RWPE2 (cell line): ENCODE measurements around the gene PCDHGA10.
"Not testable (repeated sequence)": the region's sequence is repeated elsewhere in the genome, so short reads cannot be mapped to it uniquely, and the experiment has no call there.

ENCODE experiments used
- ATAC-seq: fragments of 200-7000 bp; cut with Tn5 transposase; 3 replicates; pipeline ENCODE4 v1.9.1; 2021; ENCODE audit warnings: low read depth
- DNase-seq: peaks from one replicate; pipeline ENCODE4 v3.0.0-alpha.2; 2020; ENCODE audit warnings: low spot score
- H3K27ac ChIP-seq: fragments of 450-650 bp; 2 replicates; pipeline ENCODE4 v1.5.1; 2017; ENCODE audit warnings: mild to moderate bottlenecking; ENCODE audit not compliant: poor library complexity, severe bottlenecking
- H3K27me3 ChIP-seq: fragments of 250-450 bp; sonication (Bioruptor Pico); 2 replicates; pipeline ENCODE4 v1.5.1; 2021; ENCODE audit warnings: mild to moderate bottlenecking, moderate library complexity; ENCODE audit not compliant: insufficient read depth, poor library complexity, severe bottlenecking
- H3K36me3 ChIP-seq: fragments of 250-450 bp; sonication (Bioruptor Pico); 2 replicates; pipeline ENCODE4 v1.5.1; 2020; ENCODE audit warnings: low read depth, mild to moderate bottlenecking, moderate library complexity
- H3K4me1 ChIP-seq: fragments of 250-450 bp; sonication (Bioruptor Pico); 2 replicates; pipeline ENCODE4 v1.5.1; 2021; ENCODE audit warnings: mild to moderate bottlenecking, moderate library complexity; ENCODE audit not compliant: insufficient read depth, poor library complexity, severe bottlenecking
- H3K4me3 ChIP-seq: fragments of 250-450 bp; sonication (Bioruptor Pico); 2 replicates; pipeline ENCODE4 v1.5.1; 2021; ENCODE audit warnings: mild to moderate bottlenecking, moderate library complexity; ENCODE audit not compliant: severe bottlenecking
- H3K9me3 ChIP-seq: fragments of 250-450 bp; sonication (Bioruptor Pico); 2 replicates; pipeline ENCODE4 v1.5.1; 2021; ENCODE audit warnings: mild to moderate bottlenecking, moderate library complexity; ENCODE audit not compliant: severe bottlenecking
- CTCF ChIP-seq: fragments of 450-650 bp; IDR thresholded peaks from one replicate; pipeline ENCODE4 v1.5.1; 2017; ENCODE audit warnings: mild to moderate bottlenecking, moderate library complexity; ENCODE audit not compliant: poor library complexity, severe bottlenecking

Gene PCDHGA10

GRCh38 chr5:141430332-141431113 lies 17.7 kb downstream of the PCDHGA10 start, which contains the start of gene PCDHGA12:
Gene PCDHGA12, plus strand, starts transcription at chr5:141430507. Its CDS starts 253 bp downstream, at chr5:141430760.
- ATAC-seq = peak; percentile 86
- Histone ChIP-seq H3K4me3 (peak within 1 kb of the TSS; percentile 17), H3K27ac (no peak within 1 kb of the TSS)

DNA sequence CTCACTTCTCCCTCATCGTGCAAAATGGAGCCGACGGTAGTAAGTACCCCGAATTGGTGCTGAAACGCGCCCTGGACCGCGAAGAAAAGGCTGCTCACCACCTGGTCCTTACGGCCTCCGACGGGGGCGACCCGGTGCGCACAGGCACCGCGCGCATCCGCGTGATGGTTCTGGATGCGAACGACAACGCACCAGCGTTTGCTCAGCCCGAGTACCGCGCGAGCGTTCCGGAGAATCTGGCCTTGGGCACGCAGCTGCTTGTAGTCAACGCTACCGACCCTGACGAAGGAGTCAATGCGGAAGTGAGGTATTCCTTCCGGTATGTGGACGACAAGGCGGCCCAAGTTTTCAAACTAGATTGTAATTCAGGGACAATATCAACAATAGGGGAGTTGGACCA lies 18.5 kb downstream of the PCDHGA10 start:
- no peaks in the 10 kb centered on the region for H3K36me3 ChIP-seq
- H3K4me1 ChIP-seq = no peaks in the 10 kb centered on the region
- DNase-seq = no peak
- peaks cover 13% of the 10 kb centered on the region for H3K27me3 ChIP-seq
- ATAC-seq = no peak
- no peak overlapping the region for H3K4me3 ChIP-seq
- peaks cover 40% of the 10 kb centered on the region for H3K9me3 ChIP-seq
- no peak overlapping the region for H3K27ac ChIP-seq
- TF ChIP-seq CTCF = no peak

More at GRCh38 chr5:141430332-141431113, 17.7 kb downstream of the PCDHGA10 start, which contains the start of gene PCDHGA12:
- TF ChIP-seq CTCF = peak; percentile 81
- no peak for DNase-seq
- Histone ChIP-seq H3K4me1 (no peaks in the 10 kb centered on the region), H3K36me3 (no peaks in the 10 kb centered on the region), H3K27me3 (peaks cover 13% of the 10 kb centered on the region), H3K9me3 (peaks cover 45% of the 10 kb centered on the region)

DNA sequence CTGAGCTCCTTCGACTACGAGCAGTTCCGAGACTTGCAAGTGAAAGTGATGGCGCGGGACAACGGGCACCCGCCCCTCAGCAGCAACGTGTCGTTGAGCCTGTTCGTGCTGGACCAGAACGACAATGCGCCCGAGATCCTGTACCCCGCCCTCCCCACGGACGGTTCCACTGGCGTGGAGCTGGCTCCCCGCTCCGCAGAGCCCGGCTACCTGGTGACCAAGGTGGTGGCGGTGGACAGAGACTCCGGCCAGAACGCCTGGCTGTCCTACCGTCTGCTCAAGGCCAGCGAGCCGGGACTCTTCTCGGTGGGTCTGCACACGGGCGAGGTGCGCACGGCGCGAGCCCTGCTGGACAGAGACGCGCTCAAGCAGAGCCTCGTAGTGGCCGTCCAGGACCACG lies 19.5 kb downstream of the PCDHGA10 start:
- not testable (repeated sequence) for H3K36me3 ChIP-seq, DNase-seq, H3K4me1 ChIP-seq, H3K27me3 ChIP-seq, H3K27ac ChIP-seq, ATAC-seq, H3K4me3 ChIP-seq
- H3K9me3 ChIP-seq = peaks cover 36% of the 10 kb centered on the region

GRCh38 chr5:141432726-141433125 lies 19.9 kb downstream of the PCDHGA10 start:
- ATAC-seq, H3K36me3 ChIP-seq, H3K4me3 ChIP-seq, H3K27ac ChIP-seq, H3K4me1 ChIP-seq, DNase-seq, H3K27me3 ChIP-seq: not testable (repeated sequence)
- peaks cover 32% of the 10 kb centered on the region for H3K9me3 ChIP-seq

- no peak overlapping the region for H3K27ac ChIP-seq
Observed at GRCh38 chr5:141434006-141434405, 21.2 kb downstream of the PCDHGA10 start.

More at GRCh38 chr5:141434006-141434405, 21.2 kb downstream of the PCDHGA10 start:
- peaks cover 29% of the 10 kb centered on the region for H3K9me3 ChIP-seq
- H3K4me3 ChIP-seq = no peak overlapping the region
- no peaks in the 10 kb centered on the region for H3K36me3 ChIP-seq
- no peak for DNase-seq
- TF ChIP-seq CTCF = no peak
- no peaks in the 10 kb centered on the region for H3K4me1 ChIP-seq
- peaks cover 8% of the 10 kb centered on the region for H3K27me3 ChIP-seq
- ATAC-seq = no peak
